Vagina (tissue), 2 donors: ENCODE measurements around the gene WFDC8.

ENCODE experiments used
- POLR2A ChIP-seq, 2 donors: fragments of 450-650 bp; IDR thresholded peaks; one replicate each; pipeline ENCODE4 v1.6.1; 2017; ENCODE audit warnings: antibody characterized with exemption in 2 of 2, mild to moderate bottlenecking in 2 of 2, moderate library complexity in 2 of 2
- TF ChIP-seq, protein P1 (sequence below), 3 experiments: fragments of 450-650 bp in 2 of 3; fragments of 200-600 bp in 1 of 3; sonication (generic) in 1 of 3; IDR thresholded peaks; one replicate each; pipeline ENCODE4 v1.5.1; 2017 to 2019; ENCODE audit warnings: antibody characterized with exemption in 3 of 3, mild to moderate bottlenecking in 2 of 3, moderate library complexity in 2 of 3

- TF ChIP-seq, protein P1, sequence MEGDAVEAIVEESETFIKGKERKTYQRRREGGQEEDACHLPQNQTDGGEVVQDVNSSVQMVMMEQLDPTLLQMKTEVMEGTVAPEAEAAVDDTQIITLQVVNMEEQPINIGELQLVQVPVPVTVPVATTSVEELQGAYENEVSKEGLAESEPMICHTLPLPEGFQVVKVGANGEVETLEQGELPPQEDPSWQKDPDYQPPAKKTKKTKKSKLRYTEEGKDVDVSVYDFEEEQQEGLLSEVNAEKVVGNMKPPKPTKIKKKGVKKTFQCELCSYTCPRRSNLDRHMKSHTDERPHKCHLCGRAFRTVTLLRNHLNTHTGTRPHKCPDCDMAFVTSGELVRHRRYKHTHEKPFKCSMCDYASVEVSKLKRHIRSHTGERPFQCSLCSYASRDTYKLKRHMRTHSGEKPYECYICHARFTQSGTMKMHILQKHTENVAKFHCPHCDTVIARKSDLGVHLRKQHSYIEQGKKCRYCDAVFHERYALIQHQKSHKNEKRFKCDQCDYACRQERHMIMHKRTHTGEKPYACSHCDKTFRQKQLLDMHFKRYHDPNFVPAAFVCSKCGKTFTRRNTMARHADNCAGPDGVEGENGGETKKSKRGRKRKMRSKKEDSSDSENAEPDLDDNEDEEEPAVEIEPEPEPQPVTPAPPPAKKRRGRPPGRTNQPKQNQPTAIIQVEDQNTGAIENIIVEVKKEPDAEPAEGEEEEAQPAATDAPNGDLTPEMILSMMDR (IDR thresholded peaks at IDR 0.05), result no peak
- TF ChIP-seq POLR2A (IDR thresholded peaks at IDR 0.05), result no peak
Measured at GRCh38 chr20:45523821-45524220, 55.3 kb downstream of the WFDC8 start.
